ENCODE measurements around the gene DCAF17.
A peak's percentile ranks its signal among the peaks of the same experiment; 100 is the strongest.

DCAF17 gene

GRCh38 chr2:171434013-171434989 is at the start of gene DCAF17:
Gene DCAF17 (plus strand): TSS chr2:171434226. CDS start chr2:171434578, 352 bp downstream.
- peak; percentile 89 for DNase-seq (ENCODE audit: low read depth, low spot score)

GRCh38 chr2:171386627-171387026 is 47.4 kb upstream of the DCAF17 start:
- DNase-seq (ENCODE audit: low read depth, low spot score) = no peak

GRCh38 chr2:171387052-171387451 is 47.0 kb upstream of the DCAF17 start:
- DNase-seq (ENCODE audit: low read depth, low spot score) = no peak

- no peak for DNase-seq (ENCODE audit: low read depth, low spot score)
These were observed 44.7 kb upstream of the DCAF17 start for GRCh38 chr2:171389325-171389724.

GRCh38 chr2:171389780-171390179 is 44.2 kb upstream of the DCAF17 start:
- no peak for DNase-seq (ENCODE audit: low read depth, low spot score)

- no peak for DNase-seq (ENCODE audit: low read depth, low spot score)
These were observed 43.0 kb upstream of the DCAF17 start for GRCh38 chr2:171390941-171391516.

GRCh38 chr2:171391532-171391931 is 42.5 kb upstream of the DCAF17 start:
- no peak for DNase-seq (ENCODE audit: low read depth, low spot score)

GRCh38 chr2:171393487-171393886 is 40.5 kb upstream of the DCAF17 start:
- DNase-seq (ENCODE audit: low read depth, low spot score) = no peak

GRCh38 chr2:171394164-171394740 is 39.8 kb upstream of the DCAF17 start:
- DNase-seq (ENCODE audit: low read depth, low spot score) = no peak

GRCh38 chr2:171399292-171399691 is 34.7 kb upstream of the DCAF17 start:
- DNase-seq (ENCODE audit: low read depth, low spot score) = no peak

GRCh38 chr2:171400395-171400794 is 33.6 kb upstream of the DCAF17 start:
- no peak for DNase-seq (ENCODE audit: low read depth, low spot score)

- DNase-seq (ENCODE audit: low read depth, low spot score) = no peak
These were observed 32.1 kb upstream of the DCAF17 start for GRCh38 chr2:171401947-171402346.

GRCh38 chr2:171402906-171403580 is 31.0 kb upstream of the DCAF17 start:
- no peak for DNase-seq (ENCODE audit: low read depth, low spot score)

GRCh38 chr2:171404261-171404660 is 29.8 kb upstream of the DCAF17 start:
- no peak for DNase-seq (ENCODE audit: low read depth, low spot score)

- DNase-seq (ENCODE audit: low read depth, low spot score) = no peak
These were observed 29.3 kb upstream of the DCAF17 start for GRCh38 chr2:171404719-171405118.

GRCh38 chr2:171405546-171405945 is 28.5 kb upstream of the DCAF17 start:
- no peak for DNase-seq (ENCODE audit: low read depth, low spot score)

GRCh38 chr2:171406044-171406443 is 28.0 kb upstream of the DCAF17 start:
- DNase-seq (ENCODE audit: low read depth, low spot score) = no peak

- no peak for DNase-seq (ENCODE audit: low read depth, low spot score)
These were observed 26.9 kb upstream of the DCAF17 start for GRCh38 chr2:171407030-171407675.

GRCh38 chr2:171407676-171408044 is 26.4 kb upstream of the DCAF17 start:
- DNase-seq (ENCODE audit: low read depth, low spot score) = no peak

- DNase-seq (ENCODE audit: low read depth, low spot score) = no peak
These were observed 24.5 kb upstream of the DCAF17 start for GRCh38 chr2:171409436-171409971.

- DNase-seq (ENCODE audit: low read depth, low spot score) = no peak
These were observed 23.9 kb upstream of the DCAF17 start for GRCh38 chr2:171410101-171410500.
